IPS DF 4.7 (cell line): ENCODE results near the gene XBP1.
"Not testable (repeated sequence)": the region's sequence is repeated elsewhere in the genome, so short reads cannot be mapped to it uniquely, and the experiment has no call there.

Source experiments
- DNase-seq: peaks from one replicate; pipeline ENCODE4 v3.0.0-alpha.2; 2013; ENCODE audit warnings: low spot score; ENCODE audit errors: extremely low read depth

The XBP1 gene

GRCh38 chr22:28819253-28820096 is 19.1 kb upstream of the XBP1 start:
- DNase-seq, result no peak

GRCh38 chr22:28817919-28818859 is 17.8 kb upstream of the XBP1 start:
- no peak for DNase-seq

- no peak for DNase-seq
Observed at GRCh38 chr22:28817064-28817463, 16.7 kb upstream of the XBP1 start.

- DNase-seq, result no peak
Observed at GRCh38 chr22:28815729-28816128, 15.4 kb upstream of the XBP1 start.

DNA sequence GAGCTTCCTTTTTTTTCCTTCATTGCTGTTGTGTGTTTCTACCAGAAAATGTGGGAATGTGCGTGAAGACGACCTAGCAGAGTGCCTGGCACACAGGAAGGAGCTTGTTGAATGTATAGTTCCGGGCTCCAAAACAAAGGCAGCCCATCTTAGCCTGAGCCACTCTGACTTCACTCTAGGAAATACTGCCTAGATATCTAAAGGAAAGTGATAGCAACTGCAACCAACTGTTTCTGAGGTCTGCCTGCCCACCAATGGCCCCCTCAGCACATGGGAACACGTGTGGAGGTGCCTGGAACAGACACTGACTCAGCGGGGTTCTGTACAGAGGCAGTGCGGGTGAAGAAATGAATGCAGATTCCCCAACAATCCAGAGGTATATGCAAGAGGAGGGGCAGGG is 14.7 kb upstream of the XBP1 start:
- DNase-seq, result no peak

DNA sequence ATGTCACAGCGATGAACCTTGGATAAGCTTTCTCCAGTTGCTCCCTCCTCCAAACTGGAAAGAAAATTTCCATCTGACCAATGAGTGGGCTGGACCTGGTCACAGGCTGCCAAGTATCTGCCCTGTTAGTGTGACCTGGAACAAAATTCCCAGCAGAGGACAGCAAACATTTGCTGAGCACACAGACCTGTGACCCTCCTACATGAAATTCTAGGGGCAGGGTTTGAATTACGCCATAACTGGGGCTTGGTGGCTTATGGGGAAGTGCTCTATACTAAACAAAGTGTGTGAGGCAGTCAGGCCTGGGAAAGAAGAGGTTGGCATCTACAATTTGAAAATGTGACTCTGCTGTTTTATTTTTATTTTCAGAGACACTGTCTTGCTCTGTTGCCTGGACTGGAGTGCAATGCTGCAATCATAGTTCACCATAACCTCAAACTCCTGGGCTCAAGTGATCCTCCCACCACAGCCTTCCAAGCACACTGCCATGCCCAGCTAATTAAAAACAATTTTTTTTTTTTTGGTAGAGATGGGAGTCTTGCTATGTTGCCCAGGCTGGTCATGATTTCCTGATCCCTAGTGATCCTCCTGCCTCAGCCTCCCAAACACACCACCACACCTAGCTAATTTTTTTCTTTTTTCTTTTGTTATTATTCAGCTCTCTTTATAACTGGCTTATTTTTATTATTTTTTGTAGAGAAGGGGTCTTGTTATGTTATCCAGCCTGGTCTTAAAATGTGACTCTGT is 13.6 kb upstream of the XBP1 start:
- DNase-seq, result no peak

DNA sequence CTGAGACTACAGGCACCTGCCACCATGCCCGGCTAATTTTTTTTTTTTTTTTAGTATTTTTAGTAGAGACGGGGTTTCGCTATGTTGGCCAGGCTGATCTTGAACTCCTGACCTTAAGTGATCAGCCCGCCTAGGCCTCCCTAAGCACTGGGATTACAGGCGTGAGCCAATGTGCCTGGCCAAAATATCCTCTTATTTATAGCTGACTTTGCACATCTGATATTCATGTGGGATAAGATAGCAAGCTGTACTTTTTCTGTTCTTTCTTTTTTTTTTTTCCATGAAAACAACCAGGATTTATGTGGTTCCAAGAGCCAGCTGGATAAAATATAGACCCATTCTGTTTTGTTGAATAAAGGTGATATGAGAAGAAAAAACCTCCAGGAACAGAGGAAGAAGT is 12.1 kb upstream of the XBP1 start:
- DNase-seq, result no peak

DNA sequence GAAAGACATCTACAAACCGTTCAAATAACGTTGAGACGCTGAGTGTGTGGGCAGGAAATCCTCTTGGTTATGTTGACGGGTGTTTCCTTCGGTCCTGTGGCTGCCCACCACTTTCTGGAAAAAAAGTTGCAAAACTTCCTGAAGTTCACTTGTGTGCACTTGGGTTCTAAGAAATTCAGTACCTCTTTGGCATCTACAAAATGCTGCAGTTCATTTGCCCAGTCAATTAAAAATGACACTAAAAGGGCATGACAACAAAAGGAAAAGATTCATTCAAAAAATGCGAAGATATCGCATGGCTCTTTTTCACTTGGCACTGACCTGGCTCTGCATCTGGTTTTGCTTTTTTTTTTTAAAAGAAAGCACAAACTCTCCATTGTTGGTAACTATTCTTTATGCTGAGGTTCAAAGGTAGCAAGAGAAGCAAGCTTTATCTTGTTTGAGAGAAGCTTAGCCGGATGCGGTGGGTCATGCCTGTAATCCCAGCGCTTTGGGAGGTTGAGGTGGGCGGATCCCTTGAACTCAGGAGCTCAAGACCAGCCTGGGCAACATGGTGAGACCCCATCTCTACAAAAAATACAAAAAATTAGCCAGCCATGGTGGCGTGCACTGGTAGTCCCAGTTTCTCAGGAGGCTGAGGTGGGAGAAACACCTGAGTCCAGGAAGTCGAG is 10.6 kb upstream of the XBP1 start:
- no peak for DNase-seq

DNA sequence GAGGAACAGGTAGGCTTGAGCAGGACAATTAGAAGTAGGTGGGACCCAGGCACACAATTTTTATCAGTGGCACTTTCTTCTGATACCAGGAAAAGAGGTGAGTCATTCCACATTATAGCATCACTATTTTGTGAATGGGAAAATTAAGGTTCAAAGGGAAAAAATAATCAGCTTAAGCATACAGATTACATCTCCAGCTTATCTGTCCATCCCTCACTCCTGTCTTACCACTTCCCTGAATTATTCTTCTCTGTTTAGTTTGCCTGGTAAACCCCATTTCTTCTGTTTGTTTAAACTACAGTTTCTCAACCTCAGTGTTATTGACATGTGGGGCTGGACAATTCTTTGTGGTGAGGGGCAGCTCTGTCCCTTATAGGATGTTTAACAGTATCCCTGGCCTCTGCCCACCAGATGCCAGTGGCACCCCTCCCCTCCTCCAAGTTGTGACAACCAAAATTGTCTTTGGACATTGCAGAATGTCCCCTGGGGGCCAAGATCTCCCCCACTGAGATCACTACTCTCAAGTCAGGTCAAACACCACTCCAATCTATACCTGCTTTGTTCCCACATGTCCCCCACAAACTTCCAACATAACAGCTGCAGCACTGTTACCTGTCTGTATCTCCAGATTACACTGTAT is 8.5 kb upstream of the XBP1 start:
- DNase-seq, result no peak

GRCh38 chr22:28805426-28805825 is 5.1 kb upstream of the XBP1 start:
- DNase-seq, result not testable (repeated sequence)

GRCh38 chr22:28802595-28803123 is 2.3 kb upstream of the XBP1 start:
- no peak for DNase-seq

GRCh38 chr22:28801845-28802594 is 1.7 kb upstream of the XBP1 start:
- DNase-seq, result no peak

GRCh38 chr22:28799606-28800307 is 612 bp downstream of the XBP1 start:
- no peak for DNase-seq

DNA sequence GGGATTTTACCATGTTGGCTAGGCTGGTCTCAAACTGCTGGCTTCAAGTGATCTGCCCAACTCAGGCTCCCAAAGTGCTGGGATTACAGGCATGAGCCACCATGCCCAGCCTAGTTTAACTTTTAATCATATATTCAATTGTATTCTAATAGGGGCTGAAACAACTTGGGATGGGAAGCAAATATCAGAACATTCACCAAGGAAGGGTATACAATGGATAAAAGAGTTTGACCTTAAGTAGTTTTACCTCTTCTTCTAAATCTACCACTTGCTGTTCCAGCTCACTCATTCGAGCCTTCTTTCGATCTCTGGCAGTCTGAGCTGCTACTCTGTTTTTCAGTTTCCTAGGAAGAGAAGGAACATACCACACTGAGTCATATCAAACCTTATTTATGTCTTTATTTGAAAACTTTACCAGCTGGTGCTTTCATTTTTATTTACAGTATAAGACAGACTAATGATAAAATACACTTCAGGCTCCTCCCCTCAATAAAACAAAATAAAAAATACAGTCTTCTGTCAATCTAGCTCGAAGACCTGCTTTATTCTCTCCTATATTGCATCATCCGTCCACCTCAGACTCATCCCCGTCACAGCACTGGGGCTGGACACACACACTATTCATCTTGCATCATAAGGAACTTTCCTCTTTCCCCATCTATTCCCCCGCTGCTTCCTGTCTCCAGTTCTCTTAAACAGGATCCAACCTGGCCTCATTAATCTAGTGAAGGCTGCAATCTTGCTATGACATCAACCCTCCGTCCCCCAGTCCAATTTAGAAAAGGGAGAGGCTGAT is 1.4 kb downstream of the XBP1 start:
- no peak for DNase-seq

DNA sequence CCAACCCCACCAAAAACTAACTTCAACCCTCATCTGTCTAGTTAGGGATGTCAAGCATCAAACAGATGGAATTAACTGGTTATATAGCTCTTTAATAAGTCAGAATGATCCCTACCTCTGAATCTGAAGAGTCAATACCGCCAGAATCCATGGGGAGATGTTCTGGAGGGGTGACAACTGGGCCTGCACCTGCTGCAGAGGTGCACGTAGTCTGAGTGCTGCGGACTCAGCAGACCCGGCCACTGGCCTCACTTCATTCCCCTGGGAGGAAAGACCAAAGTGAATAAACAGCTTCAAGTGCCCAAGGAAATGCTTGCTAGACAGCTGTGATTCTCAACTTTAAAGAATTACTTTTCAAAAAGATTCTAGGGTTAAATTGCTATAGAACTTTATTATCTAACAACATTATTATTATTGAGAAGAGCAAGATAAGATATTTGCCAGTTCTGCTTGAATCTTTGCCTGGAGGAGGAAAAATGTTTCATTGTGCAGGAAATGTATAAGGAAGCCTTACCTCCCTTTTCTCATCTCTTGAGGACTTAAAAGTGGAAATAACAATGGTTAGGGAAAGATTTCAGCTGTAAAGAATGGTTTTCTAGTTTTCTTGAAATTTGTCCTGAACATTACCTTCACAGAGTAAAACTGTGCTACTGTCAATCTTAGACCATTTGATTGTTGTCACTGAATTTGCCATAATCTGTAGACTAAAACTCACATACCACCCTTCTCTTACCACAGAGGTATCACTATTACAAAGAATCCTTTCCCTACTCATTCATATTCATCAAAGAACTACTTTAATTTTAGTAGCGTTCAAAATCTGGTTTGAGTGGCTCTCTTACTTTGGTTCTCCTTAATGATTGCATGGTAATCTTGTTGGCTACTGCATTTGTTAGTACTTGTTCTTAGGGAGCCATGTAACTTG is 4.2 kb downstream of the XBP1 start:
- no peak for DNase-seq

GRCh38 chr22:28795071-28795693 is 5.2 kb downstream of the XBP1 start:
- DNase-seq, result no peak
